ENCODE measurements around the gene PRXL2B.
"Not testable (repeated sequence)": the region's sequence is repeated elsewhere in the genome, so short reads cannot be mapped to it uniquely, and the experiment has no call there.

Gene PRXL2B, protein sequence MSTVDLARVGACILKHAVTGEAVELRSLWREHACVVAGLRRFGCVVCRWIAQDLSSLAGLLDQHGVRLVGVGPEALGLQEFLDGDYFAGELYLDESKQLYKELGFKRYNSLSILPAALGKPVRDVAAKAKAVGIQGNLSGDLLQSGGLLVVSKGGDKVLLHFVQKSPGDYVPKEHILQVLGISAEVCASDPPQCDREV

DNA sequence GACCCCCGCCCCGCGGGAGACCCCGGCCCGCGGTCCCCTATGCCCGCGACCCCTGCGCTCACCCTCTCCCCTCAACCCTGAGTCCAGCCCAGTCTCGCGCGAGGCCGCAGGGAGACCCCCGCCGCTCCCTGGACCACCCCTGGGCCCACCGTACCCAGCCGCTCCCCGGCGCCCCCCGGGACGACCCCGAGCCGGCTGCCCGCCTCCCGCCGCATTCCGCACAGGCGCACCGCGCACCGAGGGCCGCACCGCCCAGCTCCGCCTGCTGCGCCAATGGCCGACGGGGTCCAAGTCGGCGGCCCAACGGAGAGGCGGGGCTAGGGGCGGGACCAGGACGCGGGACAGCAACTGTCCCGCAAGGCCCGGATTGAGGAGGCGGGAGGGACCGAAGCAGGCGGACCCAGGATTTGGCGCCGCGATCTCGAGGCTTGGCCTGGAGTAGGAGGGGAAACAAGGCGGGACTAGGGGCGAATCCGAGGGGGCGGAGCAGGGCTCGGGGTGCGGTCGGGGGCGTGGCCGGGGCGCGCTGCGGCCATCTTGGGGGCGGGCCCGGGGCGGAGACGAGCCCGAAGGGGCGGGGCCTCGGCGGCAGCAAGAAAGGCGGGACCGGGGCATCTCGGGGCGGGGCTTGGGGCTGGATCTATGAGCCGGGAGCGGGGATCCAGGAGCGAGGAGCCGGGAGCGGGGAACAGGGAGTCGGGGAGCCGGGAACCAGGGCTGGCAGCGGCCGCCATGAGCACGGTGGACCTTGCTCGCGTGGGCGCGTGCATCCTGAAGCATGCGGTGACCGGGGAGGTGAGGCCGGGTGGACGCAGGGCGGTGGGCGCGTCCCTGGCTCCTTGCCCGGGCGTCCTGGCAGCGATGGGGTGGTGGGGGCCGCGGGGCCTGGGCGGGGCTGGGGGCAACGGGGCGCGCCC is at the start of gene PRXL2B:
Gene PRXL2B, plus strand, starts transcription at position 624 of the 917 bp plus-strand sequence. Its CDS starts 109 bp downstream, at position 733.
- in situ Hi-C loops (cut with HindIII; ENCODE audit: low sequenced_read_pairs) = no loop called here

DNA sequence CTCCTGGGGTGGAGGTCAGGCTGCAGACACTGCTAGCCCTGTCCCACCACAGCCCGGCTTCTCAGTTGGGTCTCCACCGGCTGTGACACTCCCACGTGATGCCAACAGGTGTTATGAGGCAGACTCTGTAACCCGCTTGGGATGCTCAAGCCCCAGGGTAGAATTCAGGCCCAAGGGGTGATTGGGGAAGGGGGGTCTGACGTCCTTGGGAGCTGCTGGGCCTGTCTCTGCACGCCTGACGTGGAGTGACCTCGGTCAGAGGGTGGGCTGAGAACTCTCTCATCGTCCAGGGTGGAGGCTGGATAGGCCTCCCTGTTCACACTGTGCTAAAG is 48.8 kb upstream of the PRXL2B start:
- in situ Hi-C loops (cut with HindIII; ENCODE audit: low sequenced_read_pairs) = no loop called here

DNA sequence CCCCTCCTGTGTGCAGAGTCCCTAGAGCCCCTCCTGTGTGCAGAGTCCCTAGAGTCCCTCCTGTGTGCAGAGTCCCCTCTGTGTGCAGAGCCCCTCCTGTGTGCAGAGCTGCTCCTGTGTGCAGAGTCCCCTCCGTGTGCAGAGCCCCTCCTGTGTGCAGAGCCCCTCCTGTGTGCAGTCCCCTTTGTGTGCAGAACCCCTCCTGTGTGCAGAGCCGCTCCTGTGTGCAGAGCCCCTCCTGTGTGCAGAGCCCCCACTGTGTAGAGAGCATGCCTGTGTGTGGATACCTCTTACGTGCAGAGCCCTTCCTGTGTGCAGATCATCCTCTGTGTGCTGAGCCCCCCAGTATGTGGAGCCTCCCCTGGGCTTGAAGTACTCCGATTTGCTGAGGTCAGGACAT is 48.2 kb upstream of the PRXL2B start:
- in situ Hi-C loops (cut with HindIII; ENCODE audit: low sequenced_read_pairs) = no loop called here

DNA sequence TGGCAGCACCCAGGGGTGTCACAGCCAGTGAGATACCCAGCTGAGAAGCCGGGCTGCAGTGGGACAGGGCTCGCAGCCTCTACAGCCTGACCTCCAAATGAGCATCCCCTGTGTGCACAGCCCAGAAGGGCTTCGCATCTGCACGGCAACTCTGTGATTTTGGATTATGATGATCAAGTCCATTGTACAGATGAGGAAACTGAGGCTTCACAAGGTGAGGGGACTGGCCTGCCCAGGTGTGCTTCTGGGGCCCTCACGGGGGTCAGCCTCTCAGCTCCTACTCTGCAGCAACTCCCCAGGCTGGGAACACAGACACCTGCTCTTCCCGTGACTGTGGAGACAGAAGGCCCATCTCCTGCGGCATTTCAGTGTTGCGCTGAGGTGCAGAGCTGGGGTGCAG is 47.7 kb upstream of the PRXL2B start:
- in situ Hi-C loops (cut with HindIII; ENCODE audit: low sequenced_read_pairs) = no loop called here

DNA sequence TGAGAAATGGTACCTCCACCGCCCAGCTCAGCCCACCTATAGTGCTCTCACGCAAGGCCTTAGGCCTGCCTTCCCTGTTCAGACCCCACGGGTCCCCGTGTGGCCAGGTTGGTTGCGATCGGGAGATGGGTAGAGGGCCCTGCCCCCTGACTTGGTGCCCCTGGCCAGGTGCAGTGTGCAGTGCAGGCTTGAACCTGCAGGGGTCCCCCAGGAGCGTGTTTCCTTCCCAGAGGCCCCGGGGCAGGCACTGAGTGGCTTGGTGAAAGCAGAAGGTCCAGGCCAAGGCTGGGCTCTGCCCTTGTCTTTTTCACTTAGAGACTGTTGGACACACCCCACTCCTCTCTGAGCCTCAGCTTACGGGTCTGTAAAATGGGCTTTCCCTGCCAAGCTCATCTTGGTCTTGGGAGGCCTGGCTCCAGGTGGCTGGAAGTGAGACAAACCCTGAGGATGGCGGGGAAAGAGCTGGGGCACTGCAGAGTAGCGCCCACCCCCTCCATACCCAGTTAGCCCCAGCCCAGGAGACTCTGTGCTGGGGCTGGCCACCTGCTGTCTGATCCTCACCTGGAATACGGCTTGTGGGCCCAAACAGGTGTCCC is 47.2 kb upstream of the PRXL2B start:
- in situ Hi-C loops (cut with HindIII; ENCODE audit: low sequenced_read_pairs) = no loop called here

DNA sequence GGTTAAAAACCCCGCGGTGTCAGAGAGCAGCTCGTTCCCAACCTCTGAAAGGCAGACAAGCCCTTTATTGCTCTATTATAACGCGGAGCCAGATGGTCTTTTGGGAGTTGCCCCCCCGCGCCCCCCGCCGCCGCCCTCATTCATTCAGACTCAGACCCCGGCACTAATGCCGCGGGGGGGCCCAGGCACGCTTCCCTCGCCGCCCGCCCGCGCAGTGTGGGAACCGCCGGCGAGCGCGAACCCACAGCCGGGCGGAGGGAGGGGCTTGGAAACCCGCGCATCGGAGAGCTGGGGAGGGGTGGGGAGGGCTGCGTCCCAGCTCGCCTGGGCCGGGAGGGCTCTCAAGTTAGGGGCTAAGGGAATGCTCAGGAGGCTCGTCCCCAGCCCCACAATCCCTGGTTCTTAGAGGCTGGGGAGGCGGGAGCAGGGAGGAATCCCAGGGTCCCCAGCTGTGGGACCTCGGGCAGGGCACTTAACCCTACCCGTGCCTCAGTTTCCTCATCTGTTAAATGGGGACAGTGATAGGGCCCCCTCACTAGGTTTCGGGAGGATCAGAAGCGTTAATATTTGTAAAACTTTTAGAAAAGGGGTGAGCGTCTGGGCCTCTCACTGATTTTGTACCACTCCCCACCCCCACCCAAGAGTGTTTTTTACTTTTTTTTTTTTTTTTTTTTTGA is 45.6 kb upstream of the PRXL2B start:
- in situ Hi-C loops (cut with HindIII; ENCODE audit: low sequenced_read_pairs) = no loop called here

DNA sequence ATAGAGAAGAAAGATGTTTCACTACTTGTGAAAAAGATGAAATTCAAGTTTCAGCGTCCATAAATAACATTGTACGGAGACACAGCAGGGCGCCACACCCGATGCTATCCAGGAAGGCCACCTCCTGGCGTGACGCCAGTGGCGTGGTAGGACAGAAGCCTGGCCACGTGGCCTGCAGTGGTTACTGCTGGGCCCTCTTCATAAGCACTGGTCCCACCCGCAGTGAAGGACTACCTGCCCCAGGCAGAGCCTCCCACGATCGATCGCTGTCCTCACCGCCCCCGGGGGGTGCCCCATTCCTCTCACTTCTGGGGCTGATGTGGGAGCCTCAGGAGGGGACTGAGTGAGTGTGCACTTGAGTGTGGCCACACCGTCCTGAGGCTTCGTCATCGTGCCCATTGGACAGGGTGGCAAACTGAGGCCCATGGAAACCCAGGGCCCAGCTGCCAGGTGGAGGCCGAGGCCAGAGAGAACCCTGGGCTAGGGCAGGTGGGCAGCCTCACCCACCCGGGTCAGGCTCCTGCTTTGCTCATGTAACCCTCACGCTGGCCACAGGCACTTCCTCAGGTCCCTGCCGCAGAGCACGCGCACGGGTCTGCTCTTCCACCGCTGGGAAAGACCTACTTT is 44.8 kb upstream of the PRXL2B start:
- in situ Hi-C loops (cut with HindIII; ENCODE audit: low sequenced_read_pairs) = no loop called here

DNA sequence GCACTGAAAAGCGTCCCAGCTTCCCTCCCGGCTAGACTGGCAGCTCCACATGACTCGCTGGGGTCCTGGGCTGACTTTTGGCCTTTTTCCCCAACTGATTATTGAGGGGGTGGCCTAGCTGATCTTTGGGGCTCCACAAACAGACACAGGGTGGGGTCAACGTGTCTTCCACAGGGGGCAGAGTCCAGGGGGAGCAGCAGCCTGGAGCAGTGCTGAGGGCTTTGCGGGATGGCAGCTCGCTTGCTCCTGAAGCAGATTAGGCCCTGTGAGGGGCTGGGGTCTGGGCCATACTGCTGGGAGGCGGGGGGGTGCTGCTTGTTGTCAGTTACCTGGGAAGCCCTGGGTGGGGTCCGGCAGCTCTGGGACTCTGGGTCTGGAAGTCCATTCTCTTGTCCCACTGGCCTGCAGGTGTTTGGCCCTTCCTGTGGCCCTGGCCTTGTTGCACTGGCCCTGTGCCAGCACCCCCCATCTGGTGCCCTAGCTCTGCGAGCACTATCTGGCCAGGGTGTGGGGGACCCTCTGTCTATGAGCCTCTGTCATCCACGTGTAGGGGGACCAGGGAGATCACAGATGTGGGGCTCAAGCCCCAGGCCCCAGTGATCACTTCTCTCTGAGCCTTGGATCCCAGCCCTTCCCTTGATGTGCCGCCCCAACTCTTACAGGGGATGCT is 44.2 kb upstream of the PRXL2B start:
- in situ Hi-C loops (cut with HindIII; ENCODE audit: low sequenced_read_pairs) = no loop called here

DNA sequence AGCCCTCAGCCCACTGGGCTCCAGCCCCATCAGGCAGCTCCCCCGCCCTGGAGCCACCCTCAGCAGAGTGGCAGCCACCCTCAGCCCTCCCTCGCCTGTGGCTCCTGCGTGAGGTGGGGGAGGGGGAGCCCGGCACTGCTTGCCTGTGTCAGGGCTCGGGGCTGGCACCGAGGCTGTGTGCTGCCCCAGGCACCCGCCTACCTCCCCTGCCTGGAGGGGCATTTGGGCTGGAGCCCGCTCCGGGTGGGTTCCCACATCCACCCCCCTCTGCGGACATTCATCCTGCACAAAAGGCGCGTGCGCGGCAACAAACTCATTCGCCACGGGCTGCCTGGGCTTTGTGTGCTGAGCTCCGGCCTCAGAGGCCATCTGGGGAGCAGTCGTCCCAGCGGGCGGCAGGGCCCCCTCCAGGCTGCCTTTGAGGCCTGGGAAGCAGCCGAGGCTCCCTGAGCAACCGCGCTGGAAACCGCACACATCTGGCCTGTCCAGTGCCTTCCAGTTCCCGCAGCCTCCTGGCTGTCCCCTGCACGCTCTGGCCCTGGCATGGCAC is 43.0 kb upstream of the PRXL2B start:
- in situ Hi-C loops (cut with HindIII; ENCODE audit: low sequenced_read_pairs) = no loop called here

DNA sequence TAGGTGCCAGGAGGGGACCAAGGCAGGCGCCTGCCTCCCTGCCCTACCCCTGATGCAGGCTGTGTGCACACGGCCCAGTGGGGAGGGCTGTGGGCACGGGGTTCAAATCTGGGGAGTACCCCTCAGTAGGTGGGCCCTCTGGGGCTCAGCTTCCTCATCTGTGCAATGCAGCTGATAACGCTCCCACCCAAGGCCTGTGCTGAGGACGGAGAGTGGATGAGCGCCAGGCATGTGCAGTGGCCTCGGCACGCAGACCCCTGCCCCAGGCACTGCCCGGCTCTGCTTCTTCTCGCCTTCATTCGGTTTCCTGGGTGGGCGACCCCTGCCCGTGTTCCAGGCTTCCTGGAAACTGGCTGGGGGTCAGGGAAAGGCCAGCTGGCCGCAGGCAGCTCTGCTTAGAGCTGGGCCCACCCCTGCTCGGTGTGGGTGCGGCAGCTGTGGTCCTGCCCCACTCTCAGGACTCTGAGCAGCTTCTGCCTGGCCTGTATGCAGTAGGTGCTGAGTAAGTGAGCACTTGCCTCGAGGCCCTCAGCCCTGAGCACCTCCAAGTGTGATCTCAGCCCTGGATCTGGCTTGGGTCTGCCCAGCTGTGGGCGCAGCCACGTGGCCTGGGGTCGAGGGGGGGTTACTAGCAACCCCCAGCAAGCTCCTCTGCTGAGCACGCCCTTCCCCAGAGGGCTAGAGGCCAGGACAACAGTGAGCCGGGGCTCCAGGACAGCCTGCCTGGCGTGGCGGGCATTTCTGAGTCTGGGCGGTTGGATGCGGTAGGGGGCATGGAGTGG is 42.3 kb upstream of the PRXL2B start:
- in situ Hi-C loops (cut with HindIII; ENCODE audit: low sequenced_read_pairs) = no loop called here

DNA sequence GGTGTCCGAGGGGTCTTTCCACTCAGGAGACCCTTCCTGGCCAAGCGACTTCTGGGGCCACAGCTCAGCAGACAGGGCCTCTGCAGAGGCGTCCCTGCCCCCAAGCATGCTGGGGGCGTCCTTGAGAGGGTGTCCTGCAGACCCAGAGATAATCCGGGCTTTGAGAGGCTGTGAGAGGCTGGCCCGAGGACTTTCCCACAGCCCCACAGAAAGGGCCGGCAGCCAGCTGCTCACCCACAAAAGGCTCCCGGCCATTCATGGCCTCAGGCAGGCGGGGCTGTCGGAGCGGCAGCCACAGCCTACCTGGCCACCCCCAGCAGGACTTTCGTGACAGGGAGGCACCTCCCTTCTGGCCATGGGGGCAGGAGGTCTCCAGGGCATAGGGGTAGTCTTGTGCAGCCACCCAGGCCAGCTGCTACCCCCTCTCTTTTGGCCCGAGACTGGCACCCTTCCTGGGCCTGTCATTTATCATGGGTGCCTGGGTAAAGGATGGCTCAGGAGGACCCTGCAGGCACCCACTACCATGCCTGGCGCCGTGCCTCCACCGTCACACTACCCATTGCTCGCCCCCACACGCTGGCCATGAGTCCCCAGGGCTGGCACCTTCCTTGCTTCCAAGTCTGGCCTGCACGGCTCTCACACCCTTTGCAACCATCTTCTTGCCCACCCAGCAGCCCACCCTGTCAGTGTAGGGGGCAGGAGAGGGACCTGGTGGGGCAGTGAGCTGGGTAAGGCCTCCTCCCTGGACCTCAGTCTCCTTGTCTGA is 41.5 kb upstream of the PRXL2B start:
- in situ Hi-C loops (cut with HindIII; ENCODE audit: low sequenced_read_pairs) = no loop called here

DNA sequence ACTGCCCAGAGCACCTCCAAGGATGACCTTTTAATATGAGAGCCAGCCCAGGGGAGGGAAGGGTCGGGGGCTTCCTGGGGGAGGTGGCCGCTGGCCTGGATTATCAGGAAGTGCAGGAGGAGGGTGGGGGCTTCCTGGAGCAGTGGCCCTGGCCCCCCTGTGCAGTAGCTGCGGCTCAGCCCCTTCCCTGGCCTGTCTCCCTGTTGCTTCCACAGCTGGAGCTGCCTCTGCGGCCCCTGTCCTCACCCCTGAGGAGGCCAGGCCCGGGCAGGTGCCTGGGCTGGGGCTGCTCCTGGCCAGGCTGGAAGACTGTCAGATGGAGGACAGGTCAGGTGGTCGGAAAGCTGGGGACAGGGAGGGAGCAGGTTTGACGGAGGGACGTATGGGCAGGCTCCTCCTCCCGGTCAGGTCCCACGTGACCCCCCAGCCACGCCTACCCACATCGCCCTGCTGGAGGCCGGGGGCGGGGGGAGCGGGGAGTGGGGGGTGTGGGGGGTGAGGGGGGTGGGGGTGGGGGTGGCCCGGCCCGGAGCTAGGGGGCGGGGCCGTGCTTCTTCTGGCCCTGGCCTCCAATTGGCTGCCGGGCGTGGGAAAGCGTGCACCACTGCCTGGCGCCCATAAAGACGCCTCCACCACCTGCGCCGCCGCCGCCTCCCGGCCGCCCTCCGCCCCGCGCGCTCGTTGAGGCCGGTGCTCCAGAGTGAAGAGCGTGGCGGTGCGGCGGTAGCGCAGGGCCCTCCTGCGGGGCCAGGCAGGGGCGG is 40.6 kb upstream of the PRXL2B start:
- in situ Hi-C loops (cut with HindIII; ENCODE audit: low sequenced_read_pairs) = no loop called here

DNA sequence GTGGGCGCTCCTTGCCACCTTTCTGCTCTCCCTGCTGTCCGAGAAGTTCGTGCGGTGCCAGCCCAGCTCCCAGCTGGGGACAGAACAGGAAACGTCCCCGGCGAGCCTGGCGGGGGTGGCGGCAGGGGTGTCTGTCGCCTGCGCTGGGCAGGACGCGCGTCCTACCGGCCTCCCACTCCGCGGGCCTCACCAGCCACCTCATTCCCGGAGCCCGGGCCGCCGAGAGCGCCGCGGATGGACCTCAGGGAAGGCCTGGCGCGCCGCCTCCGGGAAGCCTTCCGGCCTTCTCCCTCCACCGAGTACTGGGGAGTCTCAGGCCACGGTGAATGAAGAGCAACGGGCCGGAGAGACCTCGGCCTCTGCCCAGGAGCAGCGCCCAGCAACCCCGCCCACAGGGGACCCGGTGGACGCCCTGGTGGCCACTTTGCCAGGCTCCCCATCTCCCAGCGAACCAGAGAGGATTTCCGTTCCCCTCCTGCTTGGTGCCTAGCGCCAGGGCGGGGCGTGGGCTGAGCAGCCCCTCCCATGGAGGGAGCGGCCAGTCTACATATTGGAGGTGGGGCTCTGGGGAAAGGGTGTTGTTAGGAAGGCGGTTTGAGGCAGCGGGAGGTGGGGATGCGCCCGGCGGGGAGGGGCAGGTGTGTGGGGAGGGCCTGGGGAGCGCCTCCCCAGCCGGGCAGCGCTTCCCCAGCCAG is 39.9 kb upstream of the PRXL2B start:
- in situ Hi-C loops (cut with HindIII; ENCODE audit: low sequenced_read_pairs) = no loop called here

DNA sequence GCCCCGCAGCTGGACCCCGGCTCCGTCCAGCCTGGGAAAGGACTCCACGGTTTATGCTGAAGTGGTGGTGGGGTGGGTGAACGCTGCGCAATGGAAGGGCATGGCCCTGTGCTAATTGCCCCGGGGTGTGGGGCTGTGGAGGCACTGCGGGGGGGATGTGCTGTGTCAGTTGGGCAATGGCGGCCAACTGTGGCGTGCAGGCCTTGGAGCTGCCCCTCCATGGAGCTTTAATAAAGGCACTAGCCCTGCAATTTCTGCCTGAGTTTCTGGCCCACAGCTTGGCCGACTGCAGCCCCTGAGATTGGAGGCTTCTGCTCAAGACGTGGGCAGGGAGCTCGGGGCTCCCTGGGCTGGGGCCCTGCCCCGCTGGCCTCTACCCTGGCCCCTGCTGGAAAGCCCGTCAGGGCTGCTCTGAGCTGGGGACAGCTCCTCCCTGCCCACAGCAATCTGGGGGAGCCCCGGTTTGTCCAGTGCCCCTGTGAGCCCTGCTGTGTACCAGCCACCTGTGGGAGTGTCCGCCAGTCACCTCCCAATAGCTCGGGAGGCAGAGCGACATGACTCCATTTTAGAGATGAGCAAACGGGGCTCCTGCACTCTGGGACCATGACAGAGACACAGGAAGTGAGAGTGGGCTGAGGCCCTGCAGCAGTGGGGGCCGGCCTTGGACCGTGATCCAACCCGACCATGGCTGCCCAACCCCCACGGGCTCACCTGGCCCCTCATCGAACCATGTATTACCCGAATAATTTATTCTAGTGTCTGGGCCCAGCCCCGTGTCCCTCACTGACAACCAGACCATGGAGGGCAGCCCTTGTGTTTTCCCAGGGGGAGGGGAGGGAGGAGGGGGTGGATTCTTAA is 39.1 kb upstream of the PRXL2B start:
- in situ Hi-C loops (cut with HindIII; ENCODE audit: low sequenced_read_pairs) = no loop called here

DNA sequence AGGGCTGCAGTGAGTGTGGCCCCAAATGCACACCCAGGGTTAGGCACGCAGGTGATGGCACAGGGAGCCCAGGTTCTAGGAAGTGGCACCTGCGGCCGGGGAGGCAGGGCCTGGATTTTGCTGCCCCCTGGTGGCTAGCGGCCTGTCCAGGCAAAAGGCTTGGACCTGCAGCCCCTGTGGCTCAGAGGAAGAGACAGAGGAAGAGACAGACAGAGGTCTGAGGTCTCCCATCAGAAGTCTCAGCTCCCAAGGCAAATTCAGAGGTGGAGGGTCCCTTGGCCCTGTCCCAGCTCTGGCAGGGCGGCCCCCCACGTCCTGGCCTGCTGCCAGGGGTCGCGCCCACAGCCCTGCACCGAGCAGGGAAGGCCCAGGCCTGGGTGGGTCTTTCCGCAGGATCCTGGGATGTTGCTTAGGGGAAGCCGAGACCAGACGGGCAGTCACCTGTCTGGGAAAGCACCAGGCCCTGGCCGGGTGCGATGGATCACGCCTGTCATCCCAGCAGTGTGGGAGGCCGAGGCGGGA is 38.4 kb upstream of the PRXL2B start:
- in situ Hi-C loops (cut with HindIII; ENCODE audit: low sequenced_read_pairs) = no loop called here

DNA sequence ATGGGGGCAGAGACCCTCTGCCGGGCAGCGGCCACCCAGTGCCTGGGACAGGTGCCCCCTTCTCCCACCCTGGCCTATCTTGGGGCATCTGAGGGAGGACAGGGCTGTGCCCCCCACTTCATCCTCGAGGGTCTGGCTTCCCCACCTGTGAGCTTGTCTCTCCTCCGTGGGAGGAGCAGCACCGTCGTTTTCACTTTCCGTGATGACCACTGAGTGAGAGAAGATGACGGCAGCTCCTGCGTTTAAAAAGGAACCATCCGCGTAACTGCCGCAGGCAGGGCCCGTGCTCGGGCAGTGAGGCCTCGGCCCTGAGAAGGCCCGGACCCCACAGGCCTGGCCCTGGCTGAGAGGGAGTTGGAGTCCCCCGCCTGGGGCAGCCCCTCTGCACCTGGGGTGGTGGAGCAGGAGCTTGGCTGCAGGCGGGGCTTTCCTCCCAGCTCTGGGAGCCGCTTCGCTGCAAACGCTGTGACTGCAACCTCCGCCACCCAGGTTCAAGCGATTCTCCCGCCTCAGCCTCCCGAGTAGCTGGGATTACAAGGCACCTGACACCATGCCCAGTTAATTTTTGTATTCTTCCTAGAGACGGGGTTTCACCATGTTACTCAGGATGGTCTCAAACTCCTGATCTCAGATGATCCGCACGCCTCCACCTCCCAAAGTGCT is 37.1 kb upstream of the PRXL2B start:
- in situ Hi-C loops (cut with HindIII; ENCODE audit: low sequenced_read_pairs) = not testable (repeated sequence)
